Endothelial cell (in vitro differentiated cells): ENCODE data around the gene GATA5. TPM values are rescaled to one million over a fixed set of nuclear protein-coding genes. Genes with fewer than 3 reads are reported as not detected.

ENCODE experiments used
- DNase-seq: peaks from one replicate; pipeline ENCODE4 v3.0.0; 2021; ENCODE audit warnings: low spot score
- H3K27ac Mint-ChIP-seq: one replicate; pipeline ENCODE4 v1.8.0; 2021; ENCODE audit warnings: mixed read lengths, inconsistent platforms; ENCODE audit not compliant: unreplicated experiment
- H3K27me3 Mint-ChIP-seq: one replicate; pipeline ENCODE4 v1.8.0; 2021; ENCODE audit warnings: mild to moderate bottlenecking, moderate library complexity, mixed read lengths, inconsistent platforms; ENCODE audit not compliant: unreplicated experiment
- H3K36me3 Mint-ChIP-seq: one replicate; pipeline ENCODE4 v1.8.0; 2021; ENCODE audit warnings: mild to moderate bottlenecking, low read depth, mixed read lengths, inconsistent platforms; ENCODE audit not compliant: unreplicated experiment
- H3K4me1 Mint-ChIP-seq: one replicate; pipeline ENCODE4 v1.8.0; 2021; ENCODE audit warnings: mild to moderate bottlenecking, mixed read lengths, inconsistent platforms; ENCODE audit not compliant: unreplicated experiment
- H3K4me3 Mint-ChIP-seq: one replicate; pipeline ENCODE4 v1.8.0; 2021; ENCODE audit warnings: mild to moderate bottlenecking, mixed read lengths, inconsistent platforms; ENCODE audit not compliant: unreplicated experiment
- H3K9me3 Mint-ChIP-seq: one replicate; pipeline ENCODE4 v1.8.0; 2021; ENCODE audit warnings: mixed read lengths, inconsistent platforms; ENCODE audit not compliant: unreplicated experiment
- total RNA-seq: library from RNA; stranded (reverse); fragmentation: NEBNext Ultra II Directional; extraction: Animal tissue kit (Norgen Biotek cat#: 25700); gene quantifications from one replicate; pipeline ENCODE4 v1.2.1, GENCODE V29; 2021; ENCODE audit not compliant: unreplicated experiment
- TF ChIP-seq, protein P1 (sequence below): fragments of 200-600 bp; sonication (generic); IDR thresholded peaks from one replicate; pipeline ENCODE4 v1.5.0; 2021; ENCODE audit warnings: antibody characterized with exemption; ENCODE audit not compliant: unreplicated experiment

GATA5 gene
- total RNA-seq, 1 donor from 2014 or later = not detected

DNA sequence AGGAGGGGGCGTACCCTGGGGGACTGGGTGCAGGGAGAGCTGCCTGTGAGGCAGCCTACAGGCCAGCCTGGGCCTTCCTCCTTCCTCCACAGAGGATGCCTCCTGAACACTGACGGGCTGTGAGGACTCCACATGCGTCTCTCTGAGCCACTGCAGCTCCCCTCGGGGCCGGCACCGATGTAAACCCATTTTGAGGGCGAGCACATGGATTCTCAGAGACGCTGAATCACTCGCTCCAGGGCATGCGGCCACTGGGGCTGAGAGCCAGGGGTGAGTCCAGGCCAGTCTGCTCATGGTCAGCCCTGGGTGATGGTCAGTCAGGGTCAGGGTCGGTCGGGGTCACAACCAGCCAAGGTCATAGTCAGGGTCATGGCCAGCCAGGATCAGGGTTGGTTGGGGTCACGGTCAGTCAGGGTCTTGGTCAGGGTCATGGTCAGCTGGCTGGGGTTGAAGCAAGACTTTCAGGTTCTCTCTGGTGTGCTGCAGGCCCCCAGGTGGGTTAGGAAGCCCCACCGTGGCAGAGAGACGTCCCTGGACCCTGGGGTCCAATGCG is 33.7 kb downstream of the GATA5 start:
- Mint-ChIP-seq H3K9me3 (no peaks in the 10 kb centered on the region), H3K4me3 (no peak overlapping the region)
- TF ChIP-seq, protein P1, sequence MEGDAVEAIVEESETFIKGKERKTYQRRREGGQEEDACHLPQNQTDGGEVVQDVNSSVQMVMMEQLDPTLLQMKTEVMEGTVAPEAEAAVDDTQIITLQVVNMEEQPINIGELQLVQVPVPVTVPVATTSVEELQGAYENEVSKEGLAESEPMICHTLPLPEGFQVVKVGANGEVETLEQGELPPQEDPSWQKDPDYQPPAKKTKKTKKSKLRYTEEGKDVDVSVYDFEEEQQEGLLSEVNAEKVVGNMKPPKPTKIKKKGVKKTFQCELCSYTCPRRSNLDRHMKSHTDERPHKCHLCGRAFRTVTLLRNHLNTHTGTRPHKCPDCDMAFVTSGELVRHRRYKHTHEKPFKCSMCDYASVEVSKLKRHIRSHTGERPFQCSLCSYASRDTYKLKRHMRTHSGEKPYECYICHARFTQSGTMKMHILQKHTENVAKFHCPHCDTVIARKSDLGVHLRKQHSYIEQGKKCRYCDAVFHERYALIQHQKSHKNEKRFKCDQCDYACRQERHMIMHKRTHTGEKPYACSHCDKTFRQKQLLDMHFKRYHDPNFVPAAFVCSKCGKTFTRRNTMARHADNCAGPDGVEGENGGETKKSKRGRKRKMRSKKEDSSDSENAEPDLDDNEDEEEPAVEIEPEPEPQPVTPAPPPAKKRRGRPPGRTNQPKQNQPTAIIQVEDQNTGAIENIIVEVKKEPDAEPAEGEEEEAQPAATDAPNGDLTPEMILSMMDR = no peak

GRCh38 chr20:62439218-62439617 is 36.6 kb downstream of the GATA5 start:
- Mint-ChIP-seq H3K27ac (no peak overlapping the region), H3K4me1 (no peaks in the 10 kb centered on the region), H3K9me3 (no peaks in the 10 kb centered on the region), H3K27me3 (peaks cover 5% of the 10 kb centered on the region), H3K36me3 (no peaks in the 10 kb centered on the region), H3K4me3 (no peak overlapping the region)
- TF ChIP-seq, protein P1 = no peak
- no peak for DNase-seq

More for the DNA sequence above, 33.7 kb downstream of the GATA5 start:
- H3K27ac Mint-ChIP-seq = no peak overlapping the region
- no peaks in the 10 kb centered on the region for H3K36me3 Mint-ChIP-seq
- H3K4me1 Mint-ChIP-seq = no peaks in the 10 kb centered on the region
- DNase-seq = no peak
- peaks cover 3% of the 10 kb centered on the region for H3K27me3 Mint-ChIP-seq

GRCh38 chr20:62437927-62438326 is 37.9 kb downstream of the GATA5 start:
- H3K4me1 Mint-ChIP-seq = no peaks in the 10 kb centered on the region
- no peak overlapping the region for H3K27ac Mint-ChIP-seq
- no peaks in the 10 kb centered on the region for H3K9me3 Mint-ChIP-seq
- H3K27me3 Mint-ChIP-seq = peaks cover 2% of the 10 kb centered on the region
- TF ChIP-seq, protein P1 = peak; percentile 22
- no peak overlapping the region for H3K4me3 Mint-ChIP-seq
- no peaks in the 10 kb centered on the region for H3K36me3 Mint-ChIP-seq
- DNase-seq = no peak

DNA sequence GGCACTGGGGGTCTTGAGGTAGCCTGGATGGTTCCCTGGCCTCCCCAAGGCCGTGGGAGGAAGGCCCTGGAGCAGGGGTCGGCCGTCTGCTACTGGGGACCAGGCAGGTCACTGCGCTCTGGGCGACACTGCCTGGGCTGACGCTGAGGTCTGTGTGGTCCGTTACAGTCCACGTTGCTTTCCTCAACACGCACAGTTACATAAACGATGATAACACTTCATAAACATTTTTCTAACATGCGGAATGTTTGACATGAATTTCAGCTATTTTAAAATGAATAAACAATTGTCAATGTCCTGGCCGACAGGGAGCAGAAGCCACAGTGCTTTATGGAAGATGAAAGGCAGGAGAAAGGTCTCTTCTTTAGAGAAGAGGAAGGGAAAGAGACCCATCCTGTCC is 38.3 kb downstream of the GATA5 start:
- no peak overlapping the region for H3K4me3 Mint-ChIP-seq
- TF ChIP-seq, protein P1 = no peak
- peaks cover 2% of the 10 kb centered on the region for H3K27me3 Mint-ChIP-seq
- DNase-seq = no peak
- H3K9me3 Mint-ChIP-seq = no peaks in the 10 kb centered on the region
- no peaks in the 10 kb centered on the region for H3K4me1 Mint-ChIP-seq
- H3K27ac Mint-ChIP-seq = no peak overlapping the region
- H3K36me3 Mint-ChIP-seq = no peaks in the 10 kb centered on the region

- no peak overlapping the region for H3K4me3 Mint-ChIP-seq
- no peak for DNase-seq
- no peaks in the 10 kb centered on the region for H3K9me3 Mint-ChIP-seq
- H3K27me3 Mint-ChIP-seq = peaks cover 2% of the 10 kb centered on the region
- no peaks in the 10 kb centered on the region for H3K36me3 Mint-ChIP-seq
- H3K27ac Mint-ChIP-seq = peak overlapping the region; percentile 18
- no peaks in the 10 kb centered on the region for H3K4me1 Mint-ChIP-seq
- TF ChIP-seq, protein P1 = no peak
These were observed 39.1 kb downstream of the GATA5 start for GRCh38 chr20:62436692-62437091.
